Stimulated activated naive CD8-positive, alpha-beta T cell treated with anti-CD3 and anti-CD28 coated beads, Interleukin-15, Interleukin-2, amounts not matched to agents 100 U/mL and 50 U/mL, for 24 hours (primary cell): ENCODE data around the gene CASTOR1.
A peak's percentile ranks its signal among the peaks of the same experiment; 100 is the strongest.

Experiments
- ATAC-seq: fragments of 150-1000 bp; cut with Tn5 transposase; one replicate; pipeline ENCODE4 v1.10.0; 2021
- DNase-seq: peaks from one replicate; pipeline ENCODE4 v3.0.0; 2021

Gene CASTOR1

DNA sequence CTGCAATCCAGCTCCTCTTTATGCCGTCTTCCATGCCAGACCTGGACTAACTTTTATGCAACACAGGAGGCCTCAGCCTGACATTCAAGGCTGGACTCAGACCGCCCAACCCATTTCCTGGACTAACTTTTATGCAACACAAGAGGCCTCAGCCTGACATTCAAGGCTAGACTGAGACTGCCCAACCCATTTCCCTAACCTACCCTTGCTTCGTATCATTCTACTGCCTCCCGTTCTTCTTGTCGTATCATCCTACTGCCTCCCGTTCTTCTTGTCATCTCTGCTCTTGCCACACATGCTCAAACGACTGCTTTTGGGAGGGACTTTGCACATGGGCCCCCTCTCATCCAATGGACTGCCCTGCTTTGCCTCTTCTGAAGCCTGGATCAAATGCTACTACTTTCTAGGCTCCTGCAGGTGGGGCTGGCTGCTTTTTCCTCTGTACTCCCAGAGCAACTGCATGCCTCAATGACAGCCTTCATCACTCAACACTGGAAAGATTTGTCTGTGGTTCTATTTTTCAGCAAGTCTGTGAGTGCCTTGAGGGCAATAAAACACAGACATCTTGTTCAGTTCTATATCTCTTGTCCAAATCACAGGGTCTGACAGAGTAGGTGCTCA lies 29.6 kb upstream of the CASTOR1 start:
- DNase-seq (no peak), ATAC-seq (no peak)

DNA sequence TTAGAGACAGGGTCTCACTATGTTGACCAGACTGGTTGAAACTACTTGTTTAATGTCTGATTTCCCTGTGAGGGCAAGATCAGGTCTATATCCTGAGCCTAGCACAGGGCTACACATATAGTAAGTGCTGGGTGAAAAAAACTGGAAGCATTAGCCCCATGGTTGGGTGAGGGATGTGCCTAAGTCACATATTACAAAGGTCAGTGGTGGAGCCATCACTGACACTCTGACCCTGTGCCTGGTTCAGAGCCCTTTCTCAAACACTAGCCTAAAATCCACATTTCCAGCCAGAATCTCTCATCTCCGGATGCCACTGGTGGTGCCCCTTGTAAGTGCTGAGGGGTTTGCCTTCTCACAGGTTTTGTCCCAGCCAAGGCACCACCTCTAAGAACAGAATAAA lies 28.5 kb upstream of the CASTOR1 start:
- ATAC-seq, result no peak
- DNase-seq, result no peak

DNA sequence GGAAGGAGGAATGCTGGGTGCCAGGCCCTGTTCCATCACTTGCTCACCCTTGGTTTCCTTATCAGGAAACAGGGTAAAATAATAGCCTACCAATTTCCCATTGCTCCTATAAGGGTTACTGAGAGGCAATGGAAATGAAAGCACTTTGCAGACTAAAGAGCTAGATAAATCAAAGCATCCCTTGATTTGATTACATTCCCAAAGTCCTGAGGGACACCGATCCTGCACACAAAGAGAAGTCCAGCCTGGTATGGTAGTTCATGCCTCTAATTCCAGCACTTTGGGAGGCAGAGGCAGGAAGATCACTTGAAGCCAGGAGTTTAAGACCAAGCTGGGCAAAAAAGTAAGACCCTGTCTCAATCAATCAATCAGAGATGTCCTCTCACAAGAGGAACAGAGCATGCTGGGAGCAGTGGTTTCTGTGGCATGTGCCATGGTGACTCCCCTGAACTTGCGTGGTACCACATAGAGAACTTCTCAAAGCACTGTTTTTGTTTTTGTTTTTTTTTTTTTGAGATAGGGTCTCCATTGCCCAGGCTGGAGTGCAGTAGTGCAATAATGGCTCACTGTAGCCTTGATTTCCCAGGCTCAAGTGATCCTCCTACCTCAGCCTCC lies 26.8 kb upstream of the CASTOR1 start:
- ATAC-seq, result no peak
- DNase-seq, result no peak

DNA sequence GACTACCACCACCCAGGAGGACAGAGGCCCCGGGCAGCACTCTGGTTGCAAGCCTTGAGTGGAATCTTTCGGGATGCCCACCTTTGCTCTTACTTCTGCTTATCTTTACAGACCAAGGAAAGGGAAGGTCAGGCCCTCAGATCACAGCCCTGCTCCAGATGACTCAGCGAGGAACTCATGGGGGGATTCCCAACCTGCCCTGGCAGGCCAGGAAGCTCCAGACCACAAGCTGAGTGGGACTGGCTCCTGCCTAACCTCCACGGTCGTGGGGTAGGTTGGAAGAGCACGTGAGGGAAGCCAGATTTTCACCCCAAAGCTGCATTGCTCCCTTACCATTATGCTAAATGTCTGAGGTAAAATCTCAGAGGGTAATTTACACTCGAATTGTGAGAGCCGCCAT lies 25.6 kb upstream of the CASTOR1 start:
- ATAC-seq (peak; percentile 66), DNase-seq (peak; percentile 69)

DNA sequence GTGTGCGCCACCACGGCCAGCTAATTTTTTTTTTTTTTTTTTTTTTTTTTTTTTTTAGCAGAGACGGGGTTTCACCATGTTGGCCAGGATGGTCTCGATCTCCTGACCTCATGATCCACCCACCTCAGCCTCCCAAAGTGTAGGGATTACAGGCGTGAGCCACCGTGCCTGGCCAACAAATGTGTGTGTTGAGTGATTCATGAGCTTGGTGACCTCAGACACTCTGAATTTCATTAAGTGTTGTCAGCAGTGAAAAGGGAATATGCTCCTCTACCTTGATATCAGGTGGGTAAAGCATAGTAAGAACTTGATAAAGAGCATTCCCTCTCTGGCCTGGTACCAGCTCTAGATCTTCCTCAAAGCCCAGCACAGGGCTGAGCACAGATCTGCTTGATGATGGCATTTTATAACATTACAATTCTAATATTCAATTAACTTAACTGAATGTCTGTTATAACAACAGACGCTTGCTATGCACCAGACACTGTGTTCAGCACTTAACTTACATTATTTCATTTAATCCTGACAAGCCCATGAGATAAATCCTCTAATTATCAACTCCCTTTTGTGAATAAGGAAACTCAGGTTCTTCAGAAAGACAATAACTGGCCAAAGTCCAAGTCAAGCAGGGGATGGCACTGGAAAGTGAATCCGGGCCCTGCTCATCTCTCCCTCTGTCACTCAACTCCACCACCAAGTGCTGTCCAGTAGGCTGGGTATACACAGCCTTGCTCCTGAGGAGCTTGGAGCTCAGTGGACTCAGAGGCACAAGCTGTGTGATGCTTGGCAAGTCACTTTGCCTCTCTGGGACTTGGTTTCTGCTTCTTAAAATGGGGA lies 24.4 kb upstream of the CASTOR1 start:
- DNase-seq, result no peak
- ATAC-seq, result no peak

DNA sequence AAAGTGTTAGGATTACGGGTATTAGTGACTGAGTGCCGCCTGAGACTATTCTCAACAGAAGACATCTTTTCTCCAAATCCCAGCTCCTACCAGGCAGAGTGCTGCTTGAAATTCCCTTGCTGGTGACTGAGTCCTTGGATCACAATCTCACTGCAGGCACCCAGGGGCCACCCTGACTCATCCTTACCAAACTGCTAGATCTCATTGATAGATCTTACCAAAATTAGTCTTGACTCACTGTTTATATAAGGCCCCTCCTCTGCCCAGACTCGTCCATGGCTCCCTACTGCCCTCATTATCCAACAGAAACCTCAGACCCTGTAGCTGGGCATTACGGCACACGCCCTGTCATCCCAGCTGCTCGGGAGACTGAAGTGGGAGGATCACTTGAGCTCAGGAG lies 22.7 kb upstream of the CASTOR1 start:
- peak; percentile 41 for ATAC-seq
- DNase-seq, result no peak

DNA sequence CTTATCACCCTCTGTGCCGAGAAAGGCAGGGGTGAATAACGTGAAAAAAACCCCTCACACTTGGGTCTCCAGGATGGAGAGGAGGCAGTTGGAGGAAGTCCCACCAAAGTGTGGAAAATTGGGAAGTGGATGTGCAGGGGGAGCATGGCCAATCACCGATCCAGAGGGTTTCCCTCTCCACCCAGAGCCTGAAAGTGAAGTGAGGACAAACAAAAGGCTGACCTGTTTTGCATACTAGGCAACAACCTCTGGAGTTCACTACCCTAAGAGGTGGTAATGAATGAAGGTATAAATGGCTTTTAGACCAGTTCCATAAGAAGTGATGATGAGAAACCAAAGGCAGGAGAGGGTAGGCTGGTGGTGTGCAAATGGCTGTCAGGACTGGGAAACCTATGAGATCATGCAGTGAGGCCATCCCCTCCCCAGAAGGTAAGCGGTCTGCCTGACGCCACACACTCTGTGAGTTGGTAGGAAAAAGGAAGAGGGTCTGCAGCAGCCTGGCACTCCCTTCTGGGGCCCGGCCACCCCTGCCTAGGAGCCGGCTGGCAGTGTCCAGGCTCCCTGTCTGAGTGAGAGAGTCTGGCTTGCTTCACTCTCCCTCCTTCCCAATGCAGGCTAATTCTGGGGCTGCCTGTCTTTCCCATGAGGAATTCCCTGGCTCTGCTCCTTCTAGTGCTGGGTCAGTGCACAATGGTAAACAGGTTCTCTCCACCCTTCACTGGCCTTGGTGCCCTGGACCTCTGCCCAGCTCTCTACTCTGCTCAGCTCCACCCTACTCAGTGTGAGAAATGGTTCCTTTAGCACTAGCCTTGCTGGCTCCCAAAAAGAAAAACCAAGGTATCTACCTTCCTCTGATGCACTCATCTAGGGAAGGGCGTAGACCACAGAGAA lies 21.8 kb upstream of the CASTOR1 start:
- DNase-seq (no peak), ATAC-seq (no peak)

DNA sequence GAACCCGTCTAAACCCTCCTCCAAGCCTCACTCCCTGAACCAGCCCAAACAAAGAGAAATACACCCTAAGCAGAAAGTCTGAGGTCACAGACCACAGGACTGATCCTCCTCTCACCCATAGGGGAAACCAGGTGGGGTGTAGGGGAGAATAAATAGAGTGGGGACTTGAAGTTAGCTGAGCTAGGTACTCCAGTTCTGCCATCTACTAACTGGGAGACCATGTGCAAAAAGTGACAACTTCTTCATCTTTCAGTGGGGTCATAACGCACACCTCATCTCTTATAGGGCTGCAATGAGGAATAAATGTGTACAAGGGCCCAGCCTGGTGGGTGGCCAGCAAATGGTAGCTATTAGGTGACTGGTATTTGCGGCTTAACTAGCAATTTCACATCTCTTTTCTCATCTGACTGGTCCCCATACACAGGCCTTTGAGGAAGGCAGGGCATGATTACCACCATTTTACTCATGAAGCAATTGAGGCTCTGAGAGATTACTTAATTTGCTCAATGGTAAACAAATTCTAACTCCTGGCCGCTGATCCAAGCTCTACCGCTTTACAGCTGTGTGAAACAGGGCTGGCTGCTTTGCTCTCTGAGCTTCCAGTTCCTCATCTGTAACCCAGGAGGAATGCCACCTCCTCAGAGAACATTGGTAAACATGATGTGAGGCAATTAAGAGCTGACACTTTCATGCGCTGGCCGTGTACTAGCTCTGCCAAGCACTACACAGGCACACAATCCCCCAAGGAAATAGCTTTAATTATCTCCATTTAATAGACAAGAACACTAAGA lies 20.8 kb upstream of the CASTOR1 start:
- peak; percentile 45 for ATAC-seq
- no peak for DNase-seq

GRCh38 chr22:30308518-30309230 lies 19.4 kb upstream of the CASTOR1 start:
- DNase-seq (no peak), ATAC-seq (no peak)

DNA sequence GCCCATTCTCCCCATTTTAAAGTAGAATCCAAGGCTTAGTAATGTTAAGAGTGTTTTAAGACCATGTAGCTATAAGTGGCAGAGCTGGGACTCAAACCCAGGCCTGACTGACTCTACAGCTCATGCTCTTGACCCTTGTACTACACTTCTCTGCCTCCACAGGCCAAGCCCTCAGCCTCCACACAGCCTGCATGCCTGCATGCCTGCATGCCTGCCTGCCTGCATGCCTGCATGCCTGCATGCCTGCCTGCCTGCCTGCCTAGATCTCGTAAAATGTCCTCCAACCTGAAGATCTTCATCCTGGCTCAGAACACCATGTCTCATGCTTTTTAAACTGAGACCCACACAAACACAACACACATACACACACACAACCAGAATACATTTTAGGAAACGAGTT lies 18.8 kb upstream of the CASTOR1 start:
- ATAC-seq (no peak), DNase-seq (no peak)

DNA sequence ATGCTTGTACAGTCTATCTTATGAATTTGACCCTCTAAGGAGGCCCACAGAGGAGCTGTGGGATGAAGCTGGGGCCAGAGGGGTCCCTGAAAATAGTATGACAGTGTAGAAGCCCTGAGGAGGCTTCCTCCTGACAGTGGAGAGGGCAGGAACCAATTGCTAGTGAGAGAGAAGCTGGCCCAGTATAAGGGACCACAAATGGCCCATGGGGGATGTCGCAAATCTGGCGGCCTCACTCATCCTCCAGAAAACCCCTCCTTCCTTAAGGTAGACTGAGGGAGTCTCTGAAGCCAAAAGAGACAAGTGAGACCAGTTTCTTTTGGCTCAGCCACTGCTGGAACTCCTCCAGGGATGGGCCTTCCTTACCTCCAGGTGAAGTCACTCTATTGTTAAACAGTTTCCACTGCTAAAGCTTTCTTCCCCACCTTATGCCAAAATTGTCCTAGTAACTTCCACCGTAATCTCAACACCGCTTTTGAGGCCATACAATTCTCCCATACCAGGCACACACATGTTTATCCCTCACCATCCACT lies 17.8 kb upstream of the CASTOR1 start:
- ATAC-seq (no peak), DNase-seq (no peak)

- DNase-seq (no peak), ATAC-seq (no peak)
Observed at GRCh38 chr22:30306627-30307011, 17.3 kb upstream of the CASTOR1 start.

GRCh38 chr22:30305906-30306626 lies 16.8 kb upstream of the CASTOR1 start:
- ATAC-seq, result peak; percentile 44

GRCh38 chr22:30305519-30305905 lies 16.2 kb upstream of the CASTOR1 start:
- ATAC-seq (peak; percentile 71), DNase-seq (peak; percentile 55)

More at GRCh38 chr22:30305906-30306626, 16.8 kb upstream of the CASTOR1 start:
- no peak for DNase-seq

- DNase-seq (no peak), ATAC-seq (no peak)
Observed at GRCh38 chr22:30304495-30305244, 15.4 kb upstream of the CASTOR1 start.

- ATAC-seq, result no peak
- no peak for DNase-seq
Observed at GRCh38 chr22:30302810-30303138, 13.5 kb upstream of the CASTOR1 start.

- no peak for ATAC-seq
- DNase-seq, result no peak
Observed at GRCh38 chr22:30301995-30302809, 12.9 kb upstream of the CASTOR1 start.

- no peak for ATAC-seq
- no peak for DNase-seq
Observed at GRCh38 chr22:30299322-30299721, 10.0 kb upstream of the CASTOR1 start.
